Measurements from ENCODE around the gene CLPTM1L. TPM values are rescaled to one million over a fixed set of nuclear protein-coding genes. Genes with fewer than 3 reads are reported as not detected.

The CLPTM1L gene
- polyA plus RNA-seq, 3 donors = 14.1 to 76.2 (median 35.0) TPM

DNA sequence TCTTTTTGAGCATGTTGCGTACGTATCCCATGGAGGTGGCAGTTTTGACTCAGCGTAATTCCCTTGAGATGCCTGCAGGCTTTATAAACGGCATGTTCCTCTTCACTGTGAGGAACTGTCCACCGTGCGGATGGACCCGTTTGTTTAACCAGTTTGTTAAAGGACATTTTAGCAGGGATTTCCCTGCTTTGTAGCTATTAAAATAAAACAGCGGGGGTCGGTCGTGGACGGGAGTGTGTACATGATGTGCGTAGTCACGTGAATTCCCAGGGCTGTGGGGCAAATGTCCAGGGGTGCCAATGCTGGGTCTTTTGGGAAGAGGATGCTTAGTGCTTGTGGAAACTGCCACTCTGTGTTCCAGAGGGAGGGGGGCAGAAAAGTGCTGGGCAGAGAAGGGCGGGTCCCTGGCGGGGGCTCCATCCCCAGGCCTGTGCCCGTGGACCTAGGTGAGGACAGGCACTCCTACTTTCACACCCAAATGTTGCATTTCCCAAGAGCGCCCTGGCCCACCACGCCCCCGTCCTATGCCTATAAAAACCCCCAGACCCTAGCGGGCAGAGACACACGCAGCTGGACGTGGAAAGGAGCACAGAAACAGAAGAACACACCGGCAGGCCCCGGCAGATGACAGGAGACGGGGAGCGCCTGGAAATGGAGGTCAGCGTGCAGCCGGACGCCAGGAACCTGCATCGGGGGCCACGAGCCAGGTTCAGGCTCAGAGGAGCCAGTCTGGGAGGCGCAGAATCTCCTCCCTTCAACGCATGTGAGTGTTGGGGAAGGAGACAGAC, 46.0 kb downstream of the CLPTM1L start:
- Histone ChIP-seq H3K79me2 (ENCODE audit: insufficient read depth, low read length) (no peaks in the 10 kb centered on the region), H3K27ac (ENCODE audit: low read depth in 1 of 2, low read length in 2 of 2) (no peak overlapping the region), H4K20me1 (ENCODE audit: insufficient read depth, low read length) (no peaks in the 10 kb centered on the region), H2AFZ (ENCODE audit: insufficient read depth, low read depth, low read length, poor library complexity, severe bottlenecking) (no peak overlapping the region), H3K27me3 (ENCODE audit: control insufficient read depth in 2 of 2, insufficient read depth in 2 of 2, low read length in 2 of 2) (peaks cover 0 to 12% of the 10 kb centered on the region in 2 donors), H3K9me3 (replicated peaks in 1 of 2; ENCODE audit: control insufficient read depth in 1 of 2, insufficient read depth in 1 of 2, low read length in 2 of 2) (no peaks in the 10 kb centered on the region), H3K4me3 (replicated peaks in 1 of 3; ENCODE audit: low read depth in 2 of 3, low read length in 3 of 3) (no peak overlapping the region), H3K4me2 (replicated peaks; ENCODE audit: extremely low read depth, low read length, poor library complexity, severe bottlenecking) (no peak overlapping the region), H3K36me3 (replicated peaks in 1 of 2; ENCODE audit: control insufficient read depth in 1 of 2, insufficient read depth in 2 of 2, low read length in 2 of 2) (no peaks in the 10 kb centered on the region), H3K9ac (ENCODE audit: insufficient read depth, low read length, poor library complexity, severe bottlenecking) (no peak overlapping the region), H3K4me1 (ENCODE audit: control insufficient read depth in 1 of 2, insufficient read depth in 2 of 2, low read length in 2 of 2) (peaks cover under 1 to 7% of the 10 kb centered on the region in 2 donors)
- Mint-ChIP-seq H3K4me3 (no peak overlapping the region), H3K9me3 (peaks cover 0 to 6% (median 0%) of the 10 kb centered on the region in 7 donors), H3K36me3 (no peaks in the 10 kb centered on the region), H3K27me3 (ENCODE audit: low read depth in 3 of 3) (peaks cover 17 to 36% (median 24%) of the 10 kb centered on the region in 3 donors), H3K27ac (peak overlapping the region in 1 of 7 donors; percentile 27), H3K4me1 (peaks cover 8% of the 10 kb centered on the region)
- no peak for TF ChIP-seq CTCF (IDR thresholded peaks at IDR 0.05)
- 85% methylated on average over 31 of the region's 33 CpGs for WGBS (ENCODE audit: insufficient coverage)
- DNase-seq = no peak
- intact Hi-C loops (cut with micrococcal nuclease) = no loop called here

- peaks cover 0 to 8% (median 2%) of the 10 kb centered on the region in 7 donors for H3K9me3 Mint-ChIP-seq
- peaks cover 1% of the 10 kb centered on the region for H3K4me1 Mint-ChIP-seq
- WGBS (ENCODE audit: insufficient coverage) = 91% methylated on average over 18 of the region's 19 CpGs
- H3K4me3 Mint-ChIP-seq = peak overlapping the region in 1 of 2 donors; percentile 21
- Histone ChIP-seq H3K36me3 (replicated peaks in 1 of 2; ENCODE audit: control insufficient read depth in 1 of 2, insufficient read depth in 2 of 2, low read length in 2 of 2) (no peaks in the 10 kb centered on the region), H3K4me3 (replicated peaks in 1 of 3; ENCODE audit: low read depth in 2 of 3, low read length in 3 of 3) (no peak overlapping the region), H4K20me1 (ENCODE audit: insufficient read depth, low read length) (no peaks in the 10 kb centered on the region), H3K9ac (ENCODE audit: insufficient read depth, low read length, poor library complexity, severe bottlenecking) (no peak overlapping the region), H3K79me2 (ENCODE audit: insufficient read depth, low read length) (no peaks in the 10 kb centered on the region), H3K9me3 (replicated peaks in 1 of 2; ENCODE audit: control insufficient read depth in 1 of 2, insufficient read depth in 1 of 2, low read length in 2 of 2) (no peaks in the 10 kb centered on the region), H3K27ac (ENCODE audit: low read depth in 1 of 2, low read length in 2 of 2) (no peak overlapping the region), H3K27me3 (ENCODE audit: control insufficient read depth in 2 of 2, insufficient read depth in 2 of 2, low read length in 2 of 2) (peaks cover 0 to 16% of the 10 kb centered on the region in 2 donors), H2AFZ (ENCODE audit: insufficient read depth, low read depth, low read length, poor library complexity, severe bottlenecking) (no peak overlapping the region), H3K4me1 (ENCODE audit: control insufficient read depth in 1 of 2, insufficient read depth in 2 of 2, low read length in 2 of 2) (no peaks in the 10 kb centered on the region), H3K4me2 (replicated peaks; ENCODE audit: extremely low read depth, low read length, poor library complexity, severe bottlenecking) (no peak overlapping the region)
- no peaks in the 10 kb centered on the region for H3K36me3 Mint-ChIP-seq
- intact Hi-C loops (cut with micrococcal nuclease) = no loop called here
- DNase-seq = no peak
- no peak overlapping the region for H3K27ac Mint-ChIP-seq
- H3K27me3 Mint-ChIP-seq (ENCODE audit: low read depth in 3 of 3) = peaks cover 17 to 42% (median 23%) of the 10 kb centered on the region in 3 donors
- TF ChIP-seq CTCF (IDR thresholded peaks at IDR 0.05) = no peak
Observed at GRCh38 chr5:1298067-1298551, 46.8 kb downstream of the CLPTM1L start.
